ENCODE results near the gene ATXN7L1.

Gene ATXN7L1

GRCh38 chr7:105829681-105830322 lies 46.6 kb downstream of the ATXN7L1 start:
- Histone ChIP-seq H3K4me1 (ENCODE audit: control insufficient read depth in 1 of 2, insufficient read depth in 1 of 2, low read depth in 1 of 2, low read length in 1 of 2) (peaks cover 3 to 4% of the 10 kb centered on the region in 2 experiments), H3K36me3 (no peaks in the 10 kb centered on the region), H3K4me3 (ENCODE audit: low read depth in 1 of 2, low read length in 1 of 2) (no peak overlapping the region), H3K27me3 (no peaks in the 10 kb centered on the region), H3K27ac (no peak overlapping the region), H3K9me3 (no peaks in the 10 kb centered on the region)
- no peak for TF ChIP-seq CTCF (IDR thresholded peaks at IDR 0.05)

- Histone ChIP-seq H3K4me1 (ENCODE audit: control insufficient read depth in 1 of 2, insufficient read depth in 1 of 2, low read depth in 1 of 2, low read length in 1 of 2) (peaks cover 3 to 4% of the 10 kb centered on the region in 2 experiments), H3K9me3 (no peaks in the 10 kb centered on the region), H3K36me3 (no peaks in the 10 kb centered on the region), H3K27me3 (no peaks in the 10 kb centered on the region), H3K4me3 (ENCODE audit: low read depth in 1 of 2, low read length in 1 of 2) (no peak overlapping the region), H3K27ac (no peak overlapping the region)
- no peak for TF ChIP-seq CTCF (IDR thresholded peaks at IDR 0.05)
Measured at GRCh38 chr7:105828141-105828540, 48.3 kb downstream of the ATXN7L1 start.

DNA sequence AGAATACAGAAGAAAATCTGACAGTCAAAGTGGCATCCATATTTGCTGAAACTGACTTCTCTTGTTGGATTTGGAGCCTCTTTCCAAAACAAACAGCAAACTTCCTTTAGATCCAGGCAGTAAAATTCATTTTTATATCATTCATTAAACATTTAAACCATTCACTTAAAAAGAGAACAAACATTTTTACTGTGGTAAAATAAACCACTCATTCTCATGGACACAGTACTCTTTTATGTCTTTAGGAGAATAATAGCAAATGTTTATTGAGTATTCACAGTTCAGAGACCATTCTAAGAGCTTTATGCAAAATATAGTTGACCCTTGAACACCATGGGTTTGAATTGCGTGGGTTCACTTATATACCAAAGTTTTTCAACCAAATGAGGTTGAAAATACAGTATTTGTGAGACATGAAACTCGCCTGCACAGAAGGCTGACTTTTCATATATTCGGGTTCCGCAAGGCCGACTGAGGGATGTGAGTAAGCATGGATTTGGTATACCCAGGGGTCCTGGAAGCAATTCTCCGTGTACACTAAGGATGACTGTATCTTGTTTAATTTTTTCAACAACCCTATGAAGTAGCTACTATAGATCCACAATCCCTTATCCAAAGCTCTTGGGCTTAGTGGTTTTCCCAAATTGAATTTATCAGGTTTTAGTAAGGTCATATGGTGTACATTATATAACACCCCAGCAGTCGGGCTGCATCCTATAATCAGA lies 49.1 kb downstream of the ATXN7L1 start:
- no peak for TF ChIP-seq CTCF (IDR thresholded peaks at IDR 0.05)
- Histone ChIP-seq H3K4me1 (ENCODE audit: control insufficient read depth in 1 of 2, insufficient read depth in 1 of 2, low read depth in 1 of 2, low read length in 1 of 2) (peaks cover 3 to 4% of the 10 kb centered on the region in 2 experiments), H3K27ac (no peak overlapping the region)

GRCh38 chr7:105826143-105826542 lies 50.3 kb downstream of the ATXN7L1 start:
- Histone ChIP-seq H3K4me3 (ENCODE audit: low read depth in 1 of 2, low read length in 1 of 2) (no peak overlapping the region), H3K4me1 (ENCODE audit: control insufficient read depth in 1 of 2, insufficient read depth in 1 of 2, low read depth in 1 of 2, low read length in 1 of 2) (peaks cover 3 to 4% of the 10 kb centered on the region in 2 experiments), H3K36me3 (no peaks in the 10 kb centered on the region), H3K9me3 (no peaks in the 10 kb centered on the region), H3K27me3 (no peaks in the 10 kb centered on the region), H3K27ac (no peak overlapping the region)
- no peak for TF ChIP-seq CTCF (IDR thresholded peaks at IDR 0.05)

More for the DNA sequence above, 49.1 kb downstream of the ATXN7L1 start:
- Histone ChIP-seq H3K27me3 (no peaks in the 10 kb centered on the region), H3K9me3 (no peaks in the 10 kb centered on the region), H3K36me3 (no peaks in the 10 kb centered on the region), H3K4me3 (ENCODE audit: low read depth in 1 of 2, low read length in 1 of 2) (no peak overlapping the region)

- H3K4me1 ChIP-seq (ENCODE audit: control insufficient read depth in 1 of 2, insufficient read depth in 1 of 2, low read depth in 1 of 2, low read length in 1 of 2), result peaks cover 3 to 4% of the 10 kb centered on the region in 2 experiments
- H3K4me3 ChIP-seq (ENCODE audit: low read depth in 1 of 2, low read length in 1 of 2), result no peak overlapping the region
- no peak for TF ChIP-seq CTCF (IDR thresholded peaks at IDR 0.05)
- no peaks in the 10 kb centered on the region for H3K36me3 ChIP-seq
- no peaks in the 10 kb centered on the region for H3K9me3 ChIP-seq
- H3K27me3 ChIP-seq, result no peaks in the 10 kb centered on the region
- no peak overlapping the region for H3K27ac ChIP-seq
Measured at GRCh38 chr7:105825371-105825770, 51.0 kb downstream of the ATXN7L1 start.
